Measurements from ENCODE around the gene GPS2. TPM values are rescaled to one million over a fixed set of nuclear protein-coding genes. Genes with fewer than 3 reads are reported as not detected.

GPS2 gene
- total and polyA plus RNA-seq, 7 experiments from 2014 or later, result 72.6 to 145 (median 107) TPM

DNA sequence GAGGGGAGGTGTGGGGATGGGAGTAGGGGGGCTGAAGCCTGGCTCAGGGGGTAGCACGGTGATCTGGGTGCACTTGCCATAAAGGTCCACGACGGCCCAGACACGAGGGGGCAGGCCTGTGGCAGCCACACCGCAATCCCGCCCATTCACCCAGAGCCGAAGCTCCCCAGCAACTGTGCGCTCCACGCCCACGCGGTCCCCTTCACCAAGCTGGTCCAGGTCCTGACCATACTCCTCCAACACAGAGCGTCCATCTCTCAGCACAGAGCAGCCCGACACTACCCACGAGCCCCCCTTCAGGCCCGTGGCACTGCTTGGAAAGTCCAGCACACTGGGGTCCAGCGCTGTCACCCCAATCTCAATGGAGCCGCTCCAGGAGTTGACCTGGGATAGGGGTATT lies 12.3 kb upstream of the GPS2 start:
- ATAC-seq, result no peak
- intact Hi-C loops (cut with micrococcal nuclease), result loop anchor here in 1 of 2 donors (5.0 kb wide), 1 partner anchor 360 kb away; the partner anchor contains the start of genes TP53 and WRAP53
- Mint-ChIP-seq H3K9me3 (peaks cover 0 to 6% (median 0%) of the 10 kb centered on the region in 11 donors), H3K36me3 (peaks cover 0 to 11% (median 3%) of the 10 kb centered on the region in 5 donors), H3K27ac (peak overlapping the region in 2 of 9 donors; percentile 43 to 93), H3K4me3 (peak overlapping the region in 4 of 10 donors; percentile 17 to 74 (median 35)), H3K27me3 (no peaks in the 10 kb centered on the region), H3K4me1 (peaks cover 14 to 56% (median 33%) of the 10 kb centered on the region in 7 donors)
- no peaks in the 10 kb centered on the region for H3K9me3 ChIP-seq (ENCODE audit: control insufficient read depth in 2 of 3, low read length in 3 of 3)
- H3K36me3 ChIP-seq (ENCODE audit: control insufficient read depth in 2 of 3, insufficient read depth in 3 of 3, low read length in 3 of 3), result peaks cover 6 to 50% (median 12%) of the 10 kb centered on the region in 3 experiments
- H3K4me3 ChIP-seq (ENCODE audit: low read length), result no peak overlapping the region
- ChIA-PET CTCF (interaction anchor here (1.1 to 2.6 kb wide), 3 partner anchors 9 to 21 kb away, joined by 3 to 16 read pairs (median 5); partner anchors contain the start of gene ACAP1), POLR2A (interaction anchor here (1.6 to 22.8 kb wide), 2 partner anchors 9 to 14 kb away, joined by 9 to 336 read pairs; partner anchors contain the start of genes ACAP1, EIF5A and GPS2)
- no peaks in the 10 kb centered on the region for H3K27me3 ChIP-seq (ENCODE audit: control insufficient read depth in 2 of 2, insufficient read depth in 2 of 2, low read length in 2 of 2)
- no peak for DNase-seq
- peaks cover 15 to 26% of the 10 kb centered on the region in 2 donors for H3K4me1 ChIP-seq (ENCODE audit: control insufficient read depth in 2 of 2, insufficient read depth in 2 of 2, low read length in 2 of 2)
- H3K27ac ChIP-seq (ENCODE audit: low read depth, low read length), result peak overlapping the region; percentile 88

DNA sequence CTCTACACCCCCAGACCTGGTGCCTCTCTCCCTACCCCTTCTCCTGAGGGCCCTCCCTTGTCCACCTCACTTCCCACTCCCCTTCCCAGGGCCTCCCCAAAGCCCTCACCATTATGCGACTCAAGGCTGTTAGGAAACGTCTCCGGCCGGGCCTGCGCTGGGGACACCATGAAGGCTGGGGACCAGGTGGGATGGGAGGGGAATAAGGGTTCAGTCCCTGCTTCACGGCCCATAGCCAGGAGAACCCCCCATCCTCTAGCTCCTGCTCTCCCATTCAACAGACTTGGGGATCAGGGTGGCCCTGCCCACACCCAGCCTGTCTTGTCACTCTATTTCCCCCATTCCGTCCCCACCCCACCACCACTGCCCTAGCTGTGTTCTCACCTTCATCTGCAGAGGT lies 11.9 kb upstream of the GPS2 start:
- peaks cover 7 to 54% (median 13%) of the 10 kb centered on the region in 3 experiments for H3K36me3 ChIP-seq (ENCODE audit: control insufficient read depth in 2 of 3, insufficient read depth in 3 of 3, low read length in 3 of 3)
- DNase-seq (no peak), ATAC-seq (no peak)
- no peaks in the 10 kb centered on the region for H3K27me3 Mint-ChIP-seq
- no peak overlapping the region for H3K4me3 Mint-ChIP-seq
- H3K4me3 ChIP-seq (ENCODE audit: low read length), result no peak overlapping the region
- H3K9me3 ChIP-seq (ENCODE audit: control insufficient read depth in 2 of 3, low read length in 3 of 3), result no peaks in the 10 kb centered on the region
- intact Hi-C loops (cut with micrococcal nuclease), result loop anchor here in 1 of 2 donors (5.0 kb wide), 1 partner anchor 360 kb away; the partner anchor contains the start of genes TP53 and WRAP53
- ChIA-PET CTCF (interaction anchor here (1.1 to 2.6 kb wide), 4 partner anchors 9 to 21 kb away, joined by 3 to 16 read pairs (median 5); partner anchors contain the start of gene ACAP1), POLR2A (interaction anchor here (0.9 to 22.8 kb wide), 3 partner anchors 10 to 17 kb away, joined by 4 to 336 read pairs (median 9); partner anchors contain the start of genes ACAP1, EIF5A and GPS2)
- peaks cover 0 to 6% (median 0%) of the 10 kb centered on the region in 11 donors for H3K9me3 Mint-ChIP-seq
- H3K4me1 Mint-ChIP-seq, result peaks cover 10 to 52% (median 29%) of the 10 kb centered on the region in 7 donors
- H3K36me3 Mint-ChIP-seq, result peaks cover 0 to 12% (median 3%) of the 10 kb centered on the region in 5 donors
- no peak overlapping the region for H3K27ac ChIP-seq (ENCODE audit: low read depth, low read length)
- H3K4me1 ChIP-seq (ENCODE audit: control insufficient read depth in 2 of 2, insufficient read depth in 2 of 2, low read length in 2 of 2), result peaks cover 11 to 22% of the 10 kb centered on the region in 2 donors
- no peaks in the 10 kb centered on the region for H3K27me3 ChIP-seq (ENCODE audit: control insufficient read depth in 2 of 2, insufficient read depth in 2 of 2, low read length in 2 of 2)
- peak overlapping the region in 1 of 9 donors; percentile 34 for H3K27ac Mint-ChIP-seq

DNA sequence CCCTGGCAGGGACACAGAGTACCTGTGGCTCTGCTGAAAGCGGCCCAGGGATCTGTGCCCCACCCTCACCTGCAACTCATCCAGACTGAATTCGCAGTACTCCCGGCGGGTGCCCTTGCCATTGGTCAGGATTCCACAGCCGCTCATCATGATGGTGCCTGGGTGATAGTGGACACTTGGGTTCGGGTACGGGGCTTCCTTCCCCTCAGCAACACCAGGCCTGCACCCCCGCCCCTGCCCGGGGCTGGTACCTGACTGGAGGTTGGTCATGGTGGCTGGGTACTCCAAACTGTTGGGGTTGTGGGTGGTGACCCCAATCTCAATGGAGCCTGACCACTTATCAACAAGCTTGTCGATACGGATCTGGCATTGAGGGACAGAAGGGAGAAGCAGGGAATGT lies 11.0 kb upstream of the GPS2 start:
- Histone ChIP-seq H3K4me1 (ENCODE audit: control insufficient read depth in 2 of 2, insufficient read depth in 2 of 2, low read length in 2 of 2) (peaks cover 10 to 18% of the 10 kb centered on the region in 2 donors), H3K4me3 (ENCODE audit: low read length) (no peak overlapping the region), H3K27me3 (ENCODE audit: control insufficient read depth in 2 of 2, insufficient read depth in 2 of 2, low read length in 2 of 2) (no peaks in the 10 kb centered on the region), H3K9me3 (ENCODE audit: control insufficient read depth in 2 of 3, low read length in 3 of 3) (no peaks in the 10 kb centered on the region), H3K36me3 (ENCODE audit: control insufficient read depth in 2 of 3, insufficient read depth in 3 of 3, low read length in 3 of 3) (peaks cover 7 to 63% (median 16%) of the 10 kb centered on the region in 3 experiments), H3K27ac (ENCODE audit: low read depth, low read length) (no peak overlapping the region)
- intact Hi-C loops (cut with micrococcal nuclease), result loop anchor here in 1 of 2 donors (5.0 kb wide), 1 partner anchor 361 kb away; the partner anchor contains the start of genes TP53 and WRAP53
- Mint-ChIP-seq H3K9me3 (peaks cover 0 to 6% (median 0%) of the 10 kb centered on the region in 11 donors), H3K27me3 (no peaks in the 10 kb centered on the region), H3K27ac (peak overlapping the region in 1 of 9 donors; percentile 65), H3K36me3 (peaks cover 0 to 18% (median 3%) of the 10 kb centered on the region in 5 donors), H3K4me1 (peaks cover 10 to 51% (median 28%) of the 10 kb centered on the region in 7 donors), H3K4me3 (no peak overlapping the region)
- POLR2A ChIA-PET, result interaction anchor here (1.6 to 22.8 kb wide), 3 partner anchors 10 to 13 kb away, joined by 8 to 336 read pairs (median 9); partner anchors contain the start of genes ACAP1, EIF5A and GPS2
- DNase-seq (no peak), ATAC-seq (no peak)
- CTCF ChIA-PET, result interaction anchor here (1.1 to 2.6 kb wide), 5 partner anchors 10 to 22 kb away, joined by 3 to 16 read pairs (median 5); partner anchors contain the start of genes ACAP1 and GPS2

DNA sequence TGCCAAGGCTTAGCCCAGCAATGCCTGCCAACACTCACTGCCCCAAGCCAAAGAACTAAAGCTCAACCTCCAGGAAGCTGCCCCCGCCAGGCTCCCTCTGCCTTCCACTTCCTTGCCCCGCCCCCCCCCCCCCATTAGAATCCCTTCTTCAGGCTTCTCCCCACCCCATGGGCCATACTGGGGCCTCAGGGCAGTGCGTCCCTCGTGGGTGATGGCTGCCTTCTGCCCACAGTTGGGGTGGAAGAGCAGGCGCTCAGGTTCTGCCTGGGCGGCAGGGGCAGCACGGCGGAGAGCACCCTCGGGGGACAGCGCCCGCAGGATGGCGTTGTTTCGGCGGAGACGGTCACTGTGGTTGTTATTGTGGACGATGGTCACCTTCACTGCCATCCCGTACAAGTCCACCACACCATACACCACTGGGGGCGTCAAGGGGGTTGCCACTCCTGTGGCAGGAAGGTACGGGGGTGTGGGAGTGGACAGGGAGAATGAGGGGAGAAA lies 9.9 kb upstream of the GPS2 start:
- no peak overlapping the region for H3K27ac ChIP-seq (ENCODE audit: low read depth, low read length)
- H3K4me3 ChIP-seq (ENCODE audit: low read length), result no peak overlapping the region
- H3K4me1 ChIP-seq (ENCODE audit: control insufficient read depth in 2 of 2, insufficient read depth in 2 of 2, low read length in 2 of 2), result peaks cover 0 to 7% of the 10 kb centered on the region in 2 donors
- ChIA-PET POLR2A (interaction anchor here (1.2 to 22.8 kb wide), 3 partner anchors 11 to 25 kb away, joined by 6 to 336 read pairs (median 8); partner anchors contain the start of genes ACAP1, EIF5A and GPS2), CTCF (interaction anchor here (0.6 to 2.3 kb wide), 9 partner anchors 9 to 44 kb away, joined by 3 to 22 read pairs (median 5); partner anchors contain the start of genes ACAP1, GPS2 and SLC2A4)
- H3K9me3 ChIP-seq (ENCODE audit: control insufficient read depth in 2 of 3, low read length in 3 of 3), result no peaks in the 10 kb centered on the region
- no peak for ATAC-seq
- Mint-ChIP-seq H3K4me1 (peaks cover 10 to 43% (median 23%) of the 10 kb centered on the region in 7 donors), H3K27me3 (no peaks in the 10 kb centered on the region), H3K9me3 (peaks cover 0 to 6% (median 0%) of the 10 kb centered on the region in 11 donors), H3K4me3 (peak overlapping the region in 1 of 10 donors; percentile 41), H3K36me3 (peaks cover 0 to 22% (median 3%) of the 10 kb centered on the region in 5 donors), H3K27ac (peak overlapping the region in 1 of 9 donors; percentile 42)
- H3K27me3 ChIP-seq (ENCODE audit: control insufficient read depth in 2 of 2, insufficient read depth in 2 of 2, low read length in 2 of 2), result no peaks in the 10 kb centered on the region
- H3K36me3 ChIP-seq (ENCODE audit: control insufficient read depth in 2 of 3, insufficient read depth in 3 of 3, low read length in 3 of 3), result peaks cover 7 to 74% (median 21%) of the 10 kb centered on the region in 3 experiments
- intact Hi-C loops (cut with micrococcal nuclease), result loop anchor here in 1 of 2 donors (5.0 kb wide), 1 partner anchor 362 kb away; the partner anchor contains the start of genes TP53 and WRAP53
- DNase-seq, result no peak

DNA sequence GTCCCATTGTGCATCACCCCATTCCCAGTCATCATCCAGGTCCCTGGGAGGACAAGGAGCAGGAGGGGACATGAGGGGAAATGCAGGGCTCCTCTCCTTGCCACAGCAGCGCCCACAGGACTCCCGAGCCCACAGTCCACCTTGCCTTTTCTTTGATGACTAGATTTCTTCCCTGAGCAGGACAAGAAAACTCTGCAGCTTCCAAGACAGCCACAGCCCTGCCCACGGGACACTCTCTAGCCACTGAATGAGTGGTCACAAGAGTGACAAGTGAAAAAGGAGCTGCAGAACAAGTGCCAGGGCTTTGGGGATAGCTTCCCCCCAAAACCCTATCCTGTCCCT lies 9.2 kb upstream of the GPS2 start:
- peaks cover 7 to 75% (median 21%) of the 10 kb centered on the region in 3 experiments for H3K36me3 ChIP-seq (ENCODE audit: control insufficient read depth in 2 of 3, insufficient read depth in 3 of 3, low read length in 3 of 3)
- H3K4me1 Mint-ChIP-seq, result peaks cover 10 to 36% (median 18%) of the 10 kb centered on the region in 7 donors
- H3K4me1 ChIP-seq (ENCODE audit: control insufficient read depth in 2 of 2, insufficient read depth in 2 of 2, low read length in 2 of 2), result peaks cover 0 to 7% of the 10 kb centered on the region in 2 donors
- H3K27me3 ChIP-seq (ENCODE audit: control insufficient read depth in 2 of 2, insufficient read depth in 2 of 2, low read length in 2 of 2), result no peaks in the 10 kb centered on the region
- ATAC-seq, result no peak
- no peak overlapping the region for H3K4me3 Mint-ChIP-seq
- H3K27me3 Mint-ChIP-seq, result no peaks in the 10 kb centered on the region
- intact Hi-C loops (cut with micrococcal nuclease), result loop anchor here (1.0 kb wide), 5 partner anchors 12 to 44 kb away; partner anchors contain the start of gene ACAP1 (in 1 of the 2)
- ChIA-PET POLR2A (interaction anchor here (1.0 to 22.8 kb wide), 4 partner anchors 11 to 26 kb away, joined by 5 to 336 read pairs (median 7); partner anchors contain the start of genes ACAP1, EIF5A and GPS2), CTCF (interaction anchor here (0.6 to 2.3 kb wide), 10 partner anchors 9 to 112 kb away, joined by 3 to 22 read pairs (median 5); partner anchors contain the start of genes ACAP1, GPS2 and SLC2A4)
- peak overlapping the region in 2 of 9 donors; percentile 41 to 52 for H3K27ac Mint-ChIP-seq
- H3K9me3 Mint-ChIP-seq, result peaks cover 0 to 3% (median 0%) of the 10 kb centered on the region in 11 donors
- peaks cover 0 to 22% (median 2%) of the 10 kb centered on the region in 5 donors for H3K36me3 Mint-ChIP-seq
- no peak for DNase-seq
- H3K9me3 ChIP-seq (ENCODE audit: control insufficient read depth in 2 of 3, low read length in 3 of 3), result no peaks in the 10 kb centered on the region
- no peak overlapping the region for H3K4me3 ChIP-seq (ENCODE audit: low read length)
- H3K27ac ChIP-seq (ENCODE audit: low read depth, low read length), result no peak overlapping the region

All from naive thymus-derived CD4-positive, alpha-beta T cell (primary cell).